Brain pericyte (primary cell): ENCODE measurements around the gene ZNF148.

ENCODE experiments used
- DNase-seq: peaks from one replicate; pipeline ENCODE4 v3.0.0-alpha.2; 2012; ENCODE audit warnings: low read depth, low spot score

ZNF148 gene

GRCh38 chr3:125191256-125191655, 183.9 kb downstream of the ZNF148 start:
- DNase-seq = no peak

GRCh38 chr3:125190786-125191185, 184.3 kb downstream of the ZNF148 start:
- DNase-seq = no peak

GRCh38 chr3:125189378-125190165, 185.6 kb downstream of the ZNF148 start:
- no peak for DNase-seq

- DNase-seq = no peak
These were observed 186.2 kb downstream of the ZNF148 start for GRCh38 chr3:125188955-125189354.

- no peak for DNase-seq
These were observed 187.6 kb downstream of the ZNF148 start for GRCh38 chr3:125187599-125187910.

- DNase-seq = no peak
These were observed 188.1 kb downstream of the ZNF148 start for GRCh38 chr3:125186800-125187598.

- peak; percentile 63 for DNase-seq
These were observed 188.8 kb downstream of the ZNF148 start for GRCh38 chr3:125186261-125186787.

- no peak for DNase-seq
These were observed 189.3 kb downstream of the ZNF148 start for GRCh38 chr3:125185805-125186204.

- DNase-seq = no peak
These were observed 195.3 kb downstream of the ZNF148 start for GRCh38 chr3:125179884-125180240.

- DNase-seq = no peak
These were observed 195.8 kb downstream of the ZNF148 start for GRCh38 chr3:125179143-125179883.

GRCh38 chr3:125177746-125178145, 197.4 kb downstream of the ZNF148 start:
- DNase-seq = no peak
